Gastrocnemius medialis (tissue), 4 donors: ENCODE data around the gene TMEM108. TPM values are rescaled to one million over a fixed set of nuclear protein-coding genes. Genes with fewer than 3 reads are reported as not detected.

Experiments used
- ATAC-seq, 2 donors: fragments of 150-250 bp; one replicate each; pipeline ENCODE4 v1.9.1; 2016
- DNase-seq, 2 donors: peaks; one replicate each; pipeline ENCODE4 v3.0.0-alpha.2; 2019
- H3K27ac ChIP-seq, 4 donors: fragments of 200-600 bp; sonication (generic); 1 replicate in 1 of 4; 2 replicates in 3 of 4; pipeline ENCODE4 v1.5.1; 2016 to 2018; ENCODE audit warnings: mild to moderate bottlenecking in 2 of 4, moderate library complexity in 1 of 4
- H3K27me3 ChIP-seq, 3 donors: fragments of 200-600 bp; sonication (generic) in 2 of 3; 1 replicate in 1 of 3; 2 replicates in 2 of 3; pipeline versions ENCODE4 v1.5.1 to v1.6.0; 2016 to 2019; ENCODE audit warnings: mild to moderate bottlenecking in 1 of 3, moderate library complexity in 1 of 3
- H3K36me3 ChIP-seq, 2 donors: fragments of 200-600 bp; sonication (generic) in 1 of 2; one replicate each; pipeline ENCODE4 v1.5.1; 2017 to 2018
- H3K4me1 ChIP-seq, 2 donors: fragments of 200-600 bp; sonication (generic) in 1 of 2; one replicate each; pipeline ENCODE4 v1.5.1; 2016 to 2017; ENCODE audit warnings: mild to moderate bottlenecking in 2 of 2
- H3K4me3 ChIP-seq, 4 donors: fragments of 200-600 bp; sonication (generic) in 3 of 4; 1 replicate in 1 of 4; 2 replicates in 3 of 4; pipeline ENCODE4 v1.5.1; 2016 to 2019; ENCODE audit warnings: mild to moderate bottlenecking in 2 of 4
- H3K9me3 ChIP-seq, 3 donors: fragments of 200-600 bp; sonication (generic) in 2 of 3; 1 replicate in 1 of 3; 2 replicates in 2 of 3; pipeline ENCODE4 v1.5.1; 2016 to 2019
- POLR2A ChIP-seq, 2 donors: fragments of 450-650 bp; IDR thresholded peaks; one replicate each; pipeline ENCODE4 v1.6.1; 2017; ENCODE audit warnings: antibody characterized with exemption in 2 of 2, mild to moderate bottlenecking in 2 of 2, moderate library complexity in 2 of 2
- in situ Hi-C, 4 donors: fragments of 200-750 bp; cut with MboI; loops; one replicate each; pipeline versions ENCODE4 v1.15.0 to v1.8.0; 2017; ENCODE audit warnings: low sequenced_read_pairs in 4 of 4
- intact Hi-C: fragments of 100-400 bp; cut with DNase I; formaldehyde crosslinking; loops from one replicate; pipeline ENCODE4 v1.15.1; 2023; ENCODE audit warnings: low total_unique reads
- total RNA-seq, 4 donors: library from RNA; depleted of rRNA; stranded (reverse); fragments of >200 nt; gene quantifications; one replicate each; pipeline versions ENCODE4 v1.1.0 to v1.2.3, GENCODE V29; 2016
- TF ChIP-seq, protein P1 (sequence below), 5 experiments: fragments of 450-650 bp in 3 of 5; fragments of 200-600 bp in 2 of 5; sonication (generic) in 2 of 5; IDR thresholded peaks in 4 of 5; conservative IDR thresholded peaks in 1 of 5; 1 replicate in 4 of 5; 2 replicates in 1 of 5; pipeline ENCODE4 v1.5.1; 2016 to 2019; ENCODE audit warnings: antibody characterized with exemption in 5 of 5, mild to moderate bottlenecking in 3 of 5, moderate library complexity in 3 of 5

The TMEM108 gene
- total RNA-seq, 4 donors from 2014 or later, result 1.1 to 3.7 (median 2.4) TPM

DNA sequence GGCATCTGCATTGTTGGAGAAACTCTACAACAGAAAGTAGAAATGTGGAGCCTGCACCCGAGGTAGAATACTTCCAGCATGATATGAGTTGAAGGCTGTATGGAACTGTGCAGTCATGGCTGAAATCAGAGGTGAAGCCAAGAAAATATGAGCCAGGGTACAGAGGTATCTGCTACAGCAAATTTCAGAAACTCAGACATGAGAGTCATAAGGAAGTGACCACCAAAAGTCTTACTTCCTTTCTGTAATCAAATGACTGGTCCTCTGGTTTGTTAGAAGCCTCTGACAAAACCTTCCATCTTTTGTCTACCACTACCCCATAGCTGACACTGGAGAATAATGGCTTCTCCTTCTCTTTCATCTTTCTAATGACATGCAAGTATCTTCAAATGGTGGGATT, 159.4 kb downstream of the TMEM108 start:
- H3K4me3 ChIP-seq, result no peak overlapping the region
- intact Hi-C loops, result no loop called here
- no peaks in the 10 kb centered on the region for H3K36me3 ChIP-seq
- no peak overlapping the region for H3K27ac ChIP-seq
- ATAC-seq, result no peak
- no peaks in the 10 kb centered on the region for H3K4me1 ChIP-seq
- TF ChIP-seq, protein P1, sequence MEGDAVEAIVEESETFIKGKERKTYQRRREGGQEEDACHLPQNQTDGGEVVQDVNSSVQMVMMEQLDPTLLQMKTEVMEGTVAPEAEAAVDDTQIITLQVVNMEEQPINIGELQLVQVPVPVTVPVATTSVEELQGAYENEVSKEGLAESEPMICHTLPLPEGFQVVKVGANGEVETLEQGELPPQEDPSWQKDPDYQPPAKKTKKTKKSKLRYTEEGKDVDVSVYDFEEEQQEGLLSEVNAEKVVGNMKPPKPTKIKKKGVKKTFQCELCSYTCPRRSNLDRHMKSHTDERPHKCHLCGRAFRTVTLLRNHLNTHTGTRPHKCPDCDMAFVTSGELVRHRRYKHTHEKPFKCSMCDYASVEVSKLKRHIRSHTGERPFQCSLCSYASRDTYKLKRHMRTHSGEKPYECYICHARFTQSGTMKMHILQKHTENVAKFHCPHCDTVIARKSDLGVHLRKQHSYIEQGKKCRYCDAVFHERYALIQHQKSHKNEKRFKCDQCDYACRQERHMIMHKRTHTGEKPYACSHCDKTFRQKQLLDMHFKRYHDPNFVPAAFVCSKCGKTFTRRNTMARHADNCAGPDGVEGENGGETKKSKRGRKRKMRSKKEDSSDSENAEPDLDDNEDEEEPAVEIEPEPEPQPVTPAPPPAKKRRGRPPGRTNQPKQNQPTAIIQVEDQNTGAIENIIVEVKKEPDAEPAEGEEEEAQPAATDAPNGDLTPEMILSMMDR (IDR thresholded peaks at IDR 0.05 in 4 of 5, conservative IDR thresholded peaks at IDR 0.05 in 1 of 5), result no peak
- in situ Hi-C loops, result no loop called here
- no peak for DNase-seq
- H3K27me3 ChIP-seq, result no peaks in the 10 kb centered on the region
- no peaks in the 10 kb centered on the region for H3K9me3 ChIP-seq

GRCh38 chr3:133206921-133207320, 168.7 kb downstream of the TMEM108 start:
- intact Hi-C loops, result no loop called here
- peaks cover 0 to 12% of the 10 kb centered on the region in 2 donors for H3K4me1 ChIP-seq
- H3K4me3 ChIP-seq, result no peak overlapping the region
- H3K27me3 ChIP-seq, result no peaks in the 10 kb centered on the region
- no peak overlapping the region for H3K27ac ChIP-seq
- TF ChIP-seq POLR2A (IDR thresholded peaks at IDR 0.05), result no peak
- TF ChIP-seq, protein P1 (IDR thresholded peaks at IDR 0.05 in 4 of 5, conservative IDR thresholded peaks at IDR 0.05 in 1 of 5), result no peak
- H3K9me3 ChIP-seq, result no peaks in the 10 kb centered on the region
- DNase-seq (no peak), ATAC-seq (no peak)
- in situ Hi-C loops, result no loop called here
- no peaks in the 10 kb centered on the region for H3K36me3 ChIP-seq

DNA sequence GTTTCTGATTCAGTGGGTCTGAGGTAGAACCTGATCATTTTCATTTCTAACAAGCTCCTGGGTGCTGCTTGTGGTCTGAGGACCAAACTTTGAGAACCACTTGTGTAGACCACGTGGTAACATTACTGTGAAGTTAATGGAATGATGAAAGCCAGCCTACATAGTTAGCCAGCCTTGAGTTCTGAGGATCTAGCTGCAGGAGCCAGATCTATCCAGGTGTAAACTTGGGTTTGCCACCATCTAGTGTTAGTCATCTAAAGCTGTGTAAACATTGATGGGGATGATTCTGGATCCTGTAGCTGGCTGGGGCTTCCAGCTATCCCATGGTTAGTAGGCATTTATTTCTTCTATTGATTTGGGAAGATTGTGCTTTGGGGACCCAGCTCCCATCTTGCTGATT, 170.0 kb downstream of the TMEM108 start:
- H3K4me3 ChIP-seq, result no peak overlapping the region
- DNase-seq (no peak), ATAC-seq (no peak)
- no peak overlapping the region for H3K27ac ChIP-seq
- H3K27me3 ChIP-seq, result no peaks in the 10 kb centered on the region
- TF ChIP-seq, protein P1 (IDR thresholded peaks at IDR 0.05 in 4 of 5, conservative IDR thresholded peaks at IDR 0.05 in 1 of 5), result no peak
- H3K36me3 ChIP-seq, result no peaks in the 10 kb centered on the region
- no peaks in the 10 kb centered on the region for H3K9me3 ChIP-seq
- intact Hi-C loops, result no loop called here
- in situ Hi-C loops, result no loop called here
- peaks cover 0 to 14% of the 10 kb centered on the region in 2 donors for H3K4me1 ChIP-seq

- peaks cover 0 to 14% of the 10 kb centered on the region in 2 donors for H3K4me1 ChIP-seq
Measured at GRCh38 chr3:133209871-133210550, 171.8 kb downstream of the TMEM108 start.

More at GRCh38 chr3:133209871-133210550, 171.8 kb downstream of the TMEM108 start:
- no peaks in the 10 kb centered on the region for H3K27me3 ChIP-seq
- no peak overlapping the region for H3K4me3 ChIP-seq
- DNase-seq (no peak), ATAC-seq (no peak)
- no peak overlapping the region for H3K27ac ChIP-seq
- no peaks in the 10 kb centered on the region for H3K9me3 ChIP-seq
- H3K36me3 ChIP-seq, result no peaks in the 10 kb centered on the region
- intact Hi-C loops (no loop called here), in situ Hi-C loops (no loop called here)
- TF ChIP-seq POLR2A (IDR thresholded peaks at IDR 0.05), result no peak
- TF ChIP-seq, protein P1 (IDR thresholded peaks at IDR 0.05 in 4 of 5, conservative IDR thresholded peaks at IDR 0.05 in 1 of 5), result no peak
